Ishikawa (cell line): Measurements from ENCODE around the gene IER5.

Source experiments
- CEBPB ChIP-seq: IDR thresholded peaks from 2 replicates; pipeline ENCODE4 v1.6.1; 2012
- EGR1 ChIP-seq: IDR thresholded peaks from 2 replicates; pipeline ENCODE4 v1.6.1; 2012
- EP300 ChIP-seq: IDR thresholded peaks from 2 replicates; pipeline ENCODE4 v1.6.1; 2012; ENCODE audit warnings: borderline replicate concordance
- MAX ChIP-seq: IDR thresholded peaks from 2 replicates; pipeline ENCODE4 v1.6.1; 2012
- RAD21 ChIP-seq: IDR thresholded peaks from 2 replicates; pipeline ENCODE4 v1.6.1; 2012; ENCODE audit warnings: low read depth
- REST ChIP-seq: IDR thresholded peaks from 2 replicates; pipeline ENCODE4 v1.6.1; 2012; ENCODE audit warnings: low read depth, mild to moderate bottlenecking
- TAF1 ChIP-seq: IDR thresholded peaks from 2 replicates; pipeline ENCODE4 v1.6.1; 2012; ENCODE audit warnings: low read depth, mild to moderate bottlenecking
- TEAD4 ChIP-seq: IDR thresholded peaks from 2 replicates; pipeline ENCODE4 v1.6.1; 2012
- USF1 ChIP-seq: IDR thresholded peaks from 2 replicates; pipeline ENCODE4 v1.6.1; 2012
- YY1 ChIP-seq: IDR thresholded peaks from 2 replicates; pipeline ENCODE4 v1.6.1; 2012; ENCODE audit warnings: low read depth

- TF ChIP-seq REST (no peak), MAX (no peak), YY1 (no peak), EP300 (no peak), CEBPB (no peak), TAF1 (no peak), RAD21 (no peak), TEAD4 (no peak), EGR1 (no peak), USF1 (no peak)
Measured at GRCh38 chr1:181108304-181108867, 19.9 kb downstream of the IER5 start.
